C4-2B (cell line): ENCODE results near the gene CFTR.

ENCODE experiments used
- H3K27ac ChIP-seq: fragments of 450-650 bp; 2 replicates; pipeline ENCODE4 v1.5.1; 2017
- CTCF ChIP-seq: fragments of 450-650 bp; conservative IDR thresholded peaks from 2 replicates; pipeline ENCODE4 v1.5.1; 2017; ENCODE audit warnings: mild to moderate bottlenecking
- ZFX ChIP-seq: fragments of 450-650 bp; IDR thresholded peaks from 2 replicates; pipeline ENCODE4 v1.6.1; 2017

CFTR gene

GRCh38 chr7:117479225-117480054, at the start of gene CFTR:
TSS of gene CFTR (plus strand) at chr7:117480025. CDS start at chr7:117480095, 70 bp downstream.
- TF ChIP-seq CTCF: no peak
- TF ChIP-seq ZFX: no peak
- H3K27ac ChIP-seq: no peak within 1 kb of the TSS

- no peak for TF ChIP-seq CTCF
- no peak for TF ChIP-seq ZFX
- no peak overlapping the region for H3K27ac ChIP-seq
Observed at GRCh38 chr7:117435475-117436043, 44.3 kb upstream of the CFTR start.

- TF ChIP-seq CTCF (no peak), ZFX (no peak)
- no peak overlapping the region for H3K27ac ChIP-seq
Observed at GRCh38 chr7:117444646-117445045, 35.2 kb upstream of the CFTR start.

- no peak for TF ChIP-seq CTCF
Observed at GRCh38 chr7:117445206-117445605, 34.6 kb upstream of the CFTR start.

GRCh38 chr7:117446220-117446815, 33.5 kb upstream of the CFTR start:
- TF ChIP-seq CTCF: no peak
- H3K27ac ChIP-seq: no peak overlapping the region

More at GRCh38 chr7:117445206-117445605, 34.6 kb upstream of the CFTR start:
- H3K27ac ChIP-seq: no peak overlapping the region

- no peak overlapping the region for H3K27ac ChIP-seq
- no peak for TF ChIP-seq CTCF
- TF ChIP-seq ZFX: no peak
Observed at GRCh38 chr7:117448655-117449054, 31.2 kb upstream of the CFTR start.

- no peak overlapping the region for H3K27ac ChIP-seq
- TF ChIP-seq ZFX: no peak
- TF ChIP-seq CTCF: peak; percentile 88
Observed at GRCh38 chr7:117458977-117459583, 20.7 kb upstream of the CFTR start.
